GM12873 (cell line): ENCODE measurements around the gene PTPRT.

Source experiments
- TF ChIP-seq, protein P1 (sequence below): IDR thresholded peaks from 2 replicates; pipeline ENCODE4 v1.5.1; 2012; ENCODE audit warnings: low read depth, mild to moderate bottlenecking, moderate library complexity, low read length, control low read depth; ENCODE audit not compliant: insufficient read depth; ENCODE audit errors: missing control alignments

Gene PTPRT

DNA sequence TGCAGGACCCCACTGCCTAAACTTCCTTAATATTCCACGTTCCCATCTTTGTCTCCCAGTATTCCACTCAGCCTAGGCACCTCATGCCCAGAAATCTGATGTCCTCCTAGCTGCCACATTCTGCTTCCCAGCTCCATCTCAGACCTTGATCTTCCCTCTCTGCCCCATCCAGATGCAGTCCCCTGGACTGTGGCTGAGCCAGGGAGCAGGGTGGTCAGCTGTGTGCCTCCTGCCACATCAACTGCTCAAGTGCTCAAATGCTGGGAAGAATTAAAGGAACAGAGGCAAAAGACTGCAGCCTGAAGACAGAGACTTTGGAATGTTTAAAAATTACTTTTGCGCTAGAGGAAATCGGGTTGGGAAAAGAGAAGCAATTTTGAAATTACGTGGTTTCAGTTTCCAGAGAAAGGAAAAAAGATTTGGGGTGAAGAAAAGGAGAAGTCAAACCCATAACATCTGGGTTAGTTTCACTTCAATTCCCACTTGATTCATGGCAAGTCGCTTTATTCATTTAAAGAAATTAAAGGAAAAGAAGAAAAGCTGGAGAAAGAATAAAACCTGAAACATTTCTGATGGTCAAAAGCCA lies 704.8 kb downstream of the PTPRT start:
- TF ChIP-seq, protein P1, sequence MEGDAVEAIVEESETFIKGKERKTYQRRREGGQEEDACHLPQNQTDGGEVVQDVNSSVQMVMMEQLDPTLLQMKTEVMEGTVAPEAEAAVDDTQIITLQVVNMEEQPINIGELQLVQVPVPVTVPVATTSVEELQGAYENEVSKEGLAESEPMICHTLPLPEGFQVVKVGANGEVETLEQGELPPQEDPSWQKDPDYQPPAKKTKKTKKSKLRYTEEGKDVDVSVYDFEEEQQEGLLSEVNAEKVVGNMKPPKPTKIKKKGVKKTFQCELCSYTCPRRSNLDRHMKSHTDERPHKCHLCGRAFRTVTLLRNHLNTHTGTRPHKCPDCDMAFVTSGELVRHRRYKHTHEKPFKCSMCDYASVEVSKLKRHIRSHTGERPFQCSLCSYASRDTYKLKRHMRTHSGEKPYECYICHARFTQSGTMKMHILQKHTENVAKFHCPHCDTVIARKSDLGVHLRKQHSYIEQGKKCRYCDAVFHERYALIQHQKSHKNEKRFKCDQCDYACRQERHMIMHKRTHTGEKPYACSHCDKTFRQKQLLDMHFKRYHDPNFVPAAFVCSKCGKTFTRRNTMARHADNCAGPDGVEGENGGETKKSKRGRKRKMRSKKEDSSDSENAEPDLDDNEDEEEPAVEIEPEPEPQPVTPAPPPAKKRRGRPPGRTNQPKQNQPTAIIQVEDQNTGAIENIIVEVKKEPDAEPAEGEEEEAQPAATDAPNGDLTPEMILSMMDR = no peak

DNA sequence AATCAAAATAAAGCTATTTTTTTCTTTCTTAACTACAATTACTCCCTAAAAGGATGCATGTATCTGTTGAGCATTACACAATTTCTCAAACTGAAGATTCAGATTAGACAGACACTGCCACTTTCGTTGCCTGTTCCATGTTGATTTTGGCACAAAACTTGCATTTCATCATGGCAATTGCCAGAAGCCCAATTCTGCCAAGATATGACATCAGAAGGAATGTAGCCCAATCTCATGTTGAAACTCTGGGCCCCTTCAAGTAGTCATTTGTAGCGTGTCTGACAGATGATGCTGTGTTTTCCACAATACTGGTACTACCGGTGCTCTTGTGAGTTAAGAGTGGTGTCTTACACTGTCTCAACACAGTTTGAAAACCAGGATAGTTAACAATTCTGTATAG lies 705.4 kb downstream of the PTPRT start:
- TF ChIP-seq, protein P1 = no peak

DNA sequence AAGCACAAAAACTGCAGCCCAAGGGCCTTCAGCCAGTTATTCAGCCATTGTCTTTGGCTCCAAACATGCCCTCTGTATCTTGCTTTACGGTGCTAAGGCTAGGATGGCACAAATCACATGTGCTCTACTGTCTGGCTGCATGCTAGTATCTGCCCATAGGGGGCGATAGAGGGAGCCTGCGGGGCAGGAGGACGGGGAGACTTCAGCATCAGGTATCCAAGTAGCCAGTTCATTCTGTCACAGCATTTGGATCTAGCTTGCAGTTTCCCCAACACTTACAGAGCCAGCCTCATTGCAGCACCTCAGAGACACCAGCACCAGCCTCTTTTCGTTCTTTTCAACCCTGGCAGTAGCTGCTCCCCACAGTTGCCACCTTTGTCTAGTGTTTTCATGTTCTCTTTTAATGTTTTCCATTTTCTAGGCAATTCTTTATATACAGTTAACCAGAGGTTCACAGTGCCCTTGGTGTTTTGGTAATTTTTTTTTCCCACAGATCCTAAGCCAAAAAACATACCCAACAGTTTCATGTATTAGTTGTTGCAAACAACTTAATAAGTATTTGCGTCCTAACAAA lies 705.9 kb downstream of the PTPRT start:
- TF ChIP-seq, protein P1 = peak; percentile 80

DNA sequence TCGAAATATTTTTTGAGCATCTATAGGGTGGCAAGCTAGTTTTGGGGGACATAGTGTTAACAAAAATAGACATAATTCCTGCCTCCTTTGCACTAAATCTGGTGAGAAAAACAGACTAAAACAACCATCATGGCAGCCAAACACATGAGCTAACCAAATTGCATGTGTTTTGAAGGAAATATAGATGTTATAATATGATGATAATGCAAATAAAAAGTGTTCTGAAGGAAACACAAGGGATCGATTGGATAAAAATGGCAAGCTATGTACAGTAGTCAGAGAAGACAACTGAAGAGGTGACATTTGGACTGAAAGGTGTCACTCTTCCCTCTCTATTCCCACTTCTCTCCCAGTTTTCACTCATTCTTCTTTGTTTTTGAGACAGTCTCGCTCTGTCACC lies 706.9 kb downstream of the PTPRT start:
- TF ChIP-seq, protein P1 = no peak

DNA sequence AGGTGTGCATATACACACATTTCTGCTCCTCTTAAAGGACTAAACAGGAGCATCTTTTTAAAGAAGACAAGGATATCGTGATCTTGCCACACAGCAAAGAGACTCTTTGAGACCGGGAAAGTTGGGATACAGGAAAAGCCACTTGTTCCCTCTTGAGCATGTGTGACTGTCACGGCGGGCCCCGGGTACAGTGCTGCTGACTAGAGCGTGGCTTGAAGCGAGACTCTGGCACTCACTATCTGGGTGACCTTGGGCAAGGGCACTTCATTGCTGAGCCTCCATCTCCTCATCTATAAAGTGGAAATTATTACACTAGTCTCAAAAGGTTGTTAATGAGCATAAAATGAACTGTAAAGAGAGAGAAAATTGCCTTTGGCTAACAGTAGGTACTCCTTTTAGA lies 713.9 kb downstream of the PTPRT start:
- TF ChIP-seq, protein P1 = no peak

DNA sequence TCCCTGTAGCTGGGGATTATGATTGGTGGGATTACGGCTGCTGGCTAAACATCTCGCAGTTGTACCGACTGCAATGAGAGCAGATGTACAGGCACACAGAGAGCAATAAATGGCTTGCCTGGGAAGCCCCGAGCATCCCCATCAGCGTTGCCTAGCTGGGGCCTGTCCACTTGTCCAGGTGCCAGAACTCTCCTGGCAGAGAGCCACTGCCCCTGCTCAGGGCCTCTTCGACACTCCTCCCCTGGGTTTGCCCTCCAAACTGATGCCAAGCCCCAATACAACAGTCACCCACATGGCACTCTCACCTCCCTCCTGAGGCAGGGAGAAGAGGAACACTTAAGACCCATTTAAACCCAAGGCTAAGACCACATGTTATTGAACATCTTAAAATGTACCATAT lies 715.1 kb downstream of the PTPRT start:
- TF ChIP-seq, protein P1 = no peak

DNA sequence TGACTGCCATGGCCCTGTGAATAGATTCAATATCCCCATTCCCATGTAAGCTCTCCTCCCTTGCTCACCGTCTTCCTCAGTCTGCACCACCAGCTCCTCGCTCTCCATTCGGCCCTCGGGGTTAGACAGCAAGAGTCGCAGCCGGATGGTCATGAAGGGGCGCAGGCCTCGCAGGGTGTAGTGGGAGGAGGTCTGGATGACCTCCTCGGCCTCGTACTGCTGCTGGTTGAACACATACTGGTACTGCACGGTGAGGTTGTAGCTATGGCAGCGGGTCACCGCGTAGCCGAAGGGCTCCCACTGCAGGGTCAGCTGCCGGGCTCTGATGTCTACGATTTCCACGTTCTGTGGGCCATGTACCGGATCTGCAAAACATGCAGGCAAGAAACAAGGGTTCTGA lies 717.5 kb downstream of the PTPRT start:
- TF ChIP-seq, protein P1 = no peak
